Inflammatory macrophage (primary cell): ENCODE results near the gene HEG1.

Source experiments
- DNase-seq, 2 donors: peaks; one replicate each; pipeline ENCODE4 v3.0.0-alpha.2; 2020 to 2022

The HEG1 gene

DNA sequence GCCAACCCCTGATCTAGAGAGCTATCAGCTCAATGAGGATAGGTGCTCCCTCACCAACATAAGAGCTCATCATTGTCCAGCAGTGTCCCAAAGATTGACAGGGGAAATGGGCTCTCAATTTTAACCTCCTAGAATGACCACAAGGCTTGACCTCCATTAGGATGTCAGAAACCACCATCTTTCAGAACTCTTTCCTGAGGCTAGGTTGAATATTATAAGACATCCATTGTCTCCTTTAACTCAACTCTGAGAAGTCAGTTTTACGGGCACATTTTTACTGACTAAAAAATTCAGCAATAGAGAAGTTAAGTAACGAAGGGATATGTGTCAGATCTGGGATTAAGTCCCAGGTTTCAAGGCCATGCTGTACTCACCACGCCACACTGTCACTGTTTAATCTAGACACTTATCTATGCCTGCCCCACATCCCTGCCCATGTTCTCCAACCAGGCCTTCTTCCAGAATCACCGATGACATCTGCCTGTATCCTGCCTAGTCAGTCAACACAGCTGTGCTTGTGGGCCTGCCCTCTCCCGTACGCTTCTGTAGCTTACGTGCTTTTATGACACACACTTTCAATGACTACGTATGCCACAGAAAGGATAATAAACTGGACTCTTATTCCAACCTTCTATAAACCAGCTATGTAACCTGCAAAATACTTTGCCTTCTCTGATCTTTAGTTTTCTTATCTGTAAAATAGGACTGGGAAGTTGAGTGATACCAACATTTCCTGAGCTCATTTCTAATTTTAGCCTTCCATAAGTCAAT, 104.1 kb downstream of the HEG1 start:
- no peak for DNase-seq

DNA sequence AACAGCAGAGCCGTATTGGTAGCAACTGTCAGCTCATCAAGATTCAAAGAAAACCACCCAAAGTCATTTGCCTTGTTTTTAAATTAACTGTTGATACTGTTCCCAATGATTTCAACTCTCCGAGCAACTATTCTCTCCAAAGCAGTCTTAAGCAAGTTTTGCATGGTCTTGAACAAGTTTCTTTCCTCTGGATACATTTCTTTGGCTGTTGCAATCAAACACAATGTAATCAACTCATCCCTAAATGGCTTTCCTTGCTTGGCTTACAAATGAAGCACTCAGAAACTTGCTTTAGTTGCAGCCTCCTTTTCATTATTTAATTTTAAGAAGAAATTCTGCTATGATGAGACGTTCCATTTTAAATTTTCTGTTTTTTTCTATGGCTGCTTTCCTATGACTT, 105.8 kb downstream of the HEG1 start:
- DNase-seq = no peak

DNA sequence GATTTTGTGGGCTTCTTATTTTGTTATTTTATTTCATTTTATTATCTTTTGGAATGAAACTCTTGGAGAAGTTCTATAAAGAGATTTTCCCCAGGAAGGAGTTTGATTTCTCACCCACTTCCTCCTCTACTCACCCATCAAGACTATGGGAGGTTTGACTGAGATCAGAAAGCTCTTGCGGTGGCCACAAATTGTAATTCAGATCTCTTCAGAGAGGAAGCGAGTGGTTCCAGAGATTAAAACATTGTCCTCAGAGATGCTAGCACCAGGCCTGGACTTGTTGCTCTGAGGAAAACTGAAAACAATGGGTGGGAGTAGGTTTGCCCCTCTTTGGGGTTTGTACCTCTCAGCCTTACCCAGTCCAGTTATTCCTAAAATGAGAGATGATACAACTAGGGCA, 113.2 kb downstream of the HEG1 start:
- peak in 1 of 2 donors; percentile 6 for DNase-seq

DNA sequence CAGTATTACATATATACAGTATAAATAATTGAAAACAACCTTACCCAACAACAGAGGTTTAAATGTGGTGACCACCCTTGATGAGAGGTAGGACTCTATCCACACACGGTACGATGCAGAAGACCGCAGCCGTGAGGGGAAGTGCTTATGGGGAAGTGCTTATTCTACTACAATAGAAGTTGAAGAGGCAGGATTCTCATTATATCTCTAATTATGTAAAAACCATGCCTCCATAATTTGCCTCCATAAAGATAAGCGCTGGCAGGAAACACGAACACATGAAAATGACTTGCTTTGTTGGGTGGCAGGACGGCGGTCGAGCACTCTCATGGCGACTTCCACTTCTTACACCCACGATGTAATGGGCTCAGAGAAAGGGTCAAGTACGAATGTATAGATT, 114.0 kb downstream of the HEG1 start:
- peak; percentile 28 to 67 for DNase-seq

DNA sequence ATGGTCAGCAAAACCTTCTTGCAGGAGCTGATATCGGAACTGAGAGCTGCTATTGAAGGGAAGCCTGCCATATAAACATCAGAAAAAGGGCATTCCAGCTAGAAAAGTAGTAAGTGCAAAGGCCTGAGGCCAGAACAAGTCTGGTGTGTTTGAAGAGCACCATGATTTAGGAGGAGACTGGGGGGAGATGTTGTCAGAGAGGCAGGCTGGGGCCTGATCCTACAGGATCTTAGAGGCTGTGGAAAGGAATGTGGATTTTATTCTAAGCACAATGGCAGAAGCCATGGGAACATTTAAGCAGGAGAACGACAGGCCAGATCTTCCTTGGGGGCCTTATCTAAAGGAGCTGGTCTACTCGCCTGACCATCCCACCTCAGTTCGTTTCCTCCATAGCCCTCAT, 116.1 kb downstream of the HEG1 start:
- no peak for DNase-seq

DNA sequence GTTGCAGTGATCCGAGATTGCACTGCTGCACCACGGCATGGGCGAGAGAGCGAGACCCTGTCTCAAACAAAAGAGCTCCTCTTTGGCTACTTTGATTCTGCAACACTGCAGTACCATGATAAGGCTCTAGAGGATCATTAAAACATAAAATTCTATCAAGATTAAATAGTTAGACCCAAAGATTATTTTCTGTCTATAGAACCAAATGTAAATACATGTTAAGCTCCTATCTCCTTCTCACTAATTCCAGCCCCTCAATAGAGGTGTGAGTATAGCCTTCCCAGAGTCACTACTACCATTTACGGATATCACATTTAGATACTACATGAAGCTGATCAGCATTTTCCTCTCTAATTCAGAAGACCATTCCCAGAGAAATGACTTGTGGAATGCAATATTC, 116.9 kb downstream of the HEG1 start:
- no peak for DNase-seq

DNA sequence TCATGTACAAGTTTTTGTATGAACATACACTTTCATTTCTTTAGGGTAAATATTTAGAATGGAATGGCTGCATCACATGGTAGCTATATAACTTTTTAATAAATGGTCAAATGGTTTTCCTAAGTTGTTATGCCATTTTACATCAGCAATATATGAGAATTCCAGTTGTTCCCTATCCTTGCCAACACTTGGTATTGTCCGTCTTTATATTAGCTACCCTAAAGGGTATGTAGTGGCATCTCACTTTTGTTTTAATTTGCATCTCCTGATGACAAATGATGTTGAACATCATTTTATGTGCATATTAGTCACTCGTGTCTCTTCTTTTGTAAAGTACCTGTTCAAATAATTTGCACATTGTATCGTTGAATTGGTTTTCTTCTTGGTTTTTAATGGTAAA, 118.7 kb downstream of the HEG1 start:
- DNase-seq = no peak

DNA sequence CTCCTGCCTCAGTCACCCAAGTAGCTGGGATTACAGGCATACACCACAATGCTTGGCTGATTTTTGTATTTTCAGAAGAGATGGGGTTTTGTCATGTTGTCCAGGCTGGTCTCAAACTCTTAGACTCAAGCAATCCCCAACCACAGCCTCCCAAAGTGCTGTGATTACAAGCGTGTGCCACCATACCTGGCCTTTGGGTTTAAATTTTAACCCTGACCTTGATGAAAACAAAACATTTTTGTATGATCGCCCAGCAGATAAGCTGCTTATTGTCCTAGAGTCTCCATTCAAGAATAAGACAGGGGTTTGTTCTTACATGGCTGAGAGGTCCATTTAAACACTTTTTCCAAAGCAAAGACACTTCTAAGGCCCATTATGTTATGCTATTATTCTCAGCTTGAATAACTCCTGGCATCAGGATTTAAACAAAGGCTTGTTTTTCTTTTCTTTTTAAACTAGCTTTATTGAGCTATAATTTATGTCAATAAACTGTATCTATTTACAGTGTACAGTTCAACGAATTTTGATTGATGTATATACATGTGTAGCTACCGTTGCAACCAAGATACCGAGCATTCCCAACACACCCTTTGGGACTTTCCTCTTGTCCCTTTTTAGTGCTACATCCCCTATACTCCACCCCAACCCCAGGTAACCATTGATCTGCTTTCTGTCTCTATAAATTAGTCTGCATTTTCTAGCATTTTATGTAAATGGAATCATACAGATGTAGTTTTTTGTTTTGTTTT, 119.8 kb downstream of the HEG1 start:
- no peak for DNase-seq

DNA sequence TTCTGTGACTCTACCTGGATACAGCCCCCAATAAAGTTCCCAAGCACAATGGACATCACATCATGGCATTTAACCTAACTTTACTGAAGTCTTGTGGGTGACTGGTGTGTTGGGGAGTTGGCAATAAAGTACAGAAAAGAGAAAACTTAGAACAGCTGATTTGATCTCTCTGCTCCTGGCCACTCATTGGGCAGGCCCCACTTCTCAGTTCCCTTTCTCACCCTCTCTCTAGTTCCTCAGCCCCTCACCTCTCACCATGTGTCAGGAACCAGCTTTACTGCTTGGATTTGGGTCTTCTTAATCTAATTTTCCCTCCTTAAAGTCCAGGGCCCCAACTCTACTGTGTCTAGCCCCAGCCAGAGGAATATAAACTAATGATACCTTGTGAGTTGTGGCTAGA, 120.5 kb downstream of the HEG1 start:
- DNase-seq = no peak

DNA sequence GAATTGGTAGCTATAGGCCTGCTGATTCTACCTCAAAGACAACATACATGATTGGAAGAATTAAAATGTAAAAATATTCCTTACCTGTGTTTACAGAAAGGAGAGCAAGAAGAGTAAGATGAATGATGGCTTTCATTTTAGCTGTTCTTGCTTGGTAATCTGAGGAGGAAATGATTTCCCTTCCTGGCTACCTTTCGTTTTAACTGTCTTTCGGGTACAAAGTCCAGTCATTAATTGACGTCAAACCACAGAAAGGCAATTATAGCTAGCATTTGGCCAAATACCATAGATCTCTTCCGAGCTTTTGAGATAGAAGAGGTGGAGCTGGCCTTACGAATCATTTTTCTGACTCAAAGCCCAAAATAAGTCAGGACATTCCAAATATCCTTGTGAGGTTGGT, 121.2 kb downstream of the HEG1 start, which contains the start of gene MUC13:
MUC13 (minus strand) TSS at position 175 of the 400 bp plus-strand sequence; CDS start at position 136, 39 bp downstream.
- DNase-seq = no peak

DNA sequence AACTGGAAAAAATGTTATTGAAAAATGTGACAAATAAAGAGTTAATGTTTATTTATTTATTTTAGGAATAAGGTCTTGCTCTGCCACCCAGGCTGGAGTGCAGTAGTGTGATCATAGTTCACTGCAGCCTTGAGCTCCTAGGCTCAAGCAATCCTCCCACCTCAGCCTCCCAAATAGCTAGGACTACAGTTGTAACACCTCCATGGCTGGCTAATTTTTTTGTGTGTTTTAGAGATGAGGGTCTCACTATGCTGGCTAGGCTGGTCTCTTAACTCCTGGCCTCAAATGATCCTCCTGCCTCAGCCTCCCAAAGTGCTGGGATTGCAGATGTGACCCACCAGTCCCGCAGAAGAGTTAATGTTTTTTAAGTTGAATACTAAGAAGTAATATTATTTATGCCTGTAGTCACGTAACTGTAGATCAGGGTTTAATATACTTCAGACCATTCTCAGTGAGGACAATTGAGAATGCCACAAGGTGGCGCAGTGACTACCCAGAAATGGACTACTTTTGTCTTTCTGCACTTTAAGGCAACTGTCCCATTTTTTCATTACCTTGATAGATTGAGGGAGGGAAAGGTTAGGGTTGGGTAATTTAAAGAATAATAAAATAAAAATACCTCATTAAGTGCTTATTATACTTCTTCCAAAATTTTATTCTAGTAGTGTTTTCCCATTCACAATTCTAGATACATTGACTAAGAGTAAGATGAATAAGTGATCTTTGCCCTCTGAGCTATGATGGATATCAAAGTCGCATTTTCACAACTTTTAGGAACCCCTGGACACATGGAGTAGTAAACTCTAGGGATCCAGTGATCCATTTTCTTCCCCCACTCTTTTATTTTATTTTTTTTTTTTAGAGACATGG, 127.2 kb downstream of the HEG1 start:
- peak; percentile 63 to 71 for DNase-seq

DNA sequence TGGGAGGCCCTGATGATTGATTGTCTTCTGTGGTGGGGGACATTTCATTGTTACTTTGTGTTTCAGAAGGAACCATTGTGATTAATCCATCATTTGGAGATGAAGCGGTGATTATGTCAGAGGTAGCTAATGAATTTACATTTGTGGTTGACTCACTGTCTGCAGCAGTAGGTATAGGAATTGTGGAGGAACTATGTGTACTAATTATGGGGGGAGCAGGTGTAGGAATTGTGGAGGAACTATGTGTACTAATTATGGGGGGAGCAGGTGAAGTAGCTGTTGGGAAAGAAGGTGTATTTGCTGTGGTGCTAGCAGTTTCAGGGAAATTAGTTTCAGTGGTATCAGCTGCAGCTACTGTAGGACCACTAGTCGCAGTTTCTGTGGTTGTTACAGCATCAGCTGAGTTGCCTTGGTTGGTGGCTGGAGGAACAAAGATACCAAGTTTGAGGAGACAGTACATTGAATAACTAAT, 128.2 kb downstream of the HEG1 start:
- no peak for DNase-seq

DNA sequence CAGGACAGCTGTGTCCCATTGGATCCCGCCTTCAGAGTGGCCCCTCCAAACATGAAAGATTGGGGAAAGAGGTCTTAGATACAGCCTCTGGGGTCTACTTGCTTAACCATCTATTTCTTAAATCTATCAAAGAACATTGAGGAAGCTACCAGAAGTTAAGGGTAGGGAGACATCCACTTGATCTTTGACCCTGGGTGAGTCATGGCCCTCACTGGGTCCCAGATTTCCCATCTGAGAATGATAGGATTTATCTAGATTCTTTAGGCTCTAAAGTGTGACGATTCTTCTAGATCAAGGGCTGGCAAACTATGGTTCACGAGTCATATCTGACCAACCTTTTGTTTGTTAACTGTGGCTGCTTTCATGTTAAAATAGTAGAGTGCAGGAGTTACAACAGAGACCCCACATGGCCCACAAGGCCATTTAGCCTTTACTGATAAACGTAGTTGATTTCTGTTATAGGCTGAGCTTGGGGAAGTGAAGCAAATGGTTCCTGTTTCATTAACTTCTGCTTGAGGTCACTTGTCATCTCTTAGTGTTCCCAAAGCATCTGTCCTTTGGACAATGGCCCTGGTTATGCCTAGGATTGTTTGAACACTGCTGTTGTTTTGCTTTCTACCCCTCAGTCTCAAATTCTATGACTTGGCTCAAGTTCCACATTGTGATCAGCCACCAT, 129.2 kb downstream of the HEG1 start:
- peak; percentile 56 to 67 for DNase-seq

DNA sequence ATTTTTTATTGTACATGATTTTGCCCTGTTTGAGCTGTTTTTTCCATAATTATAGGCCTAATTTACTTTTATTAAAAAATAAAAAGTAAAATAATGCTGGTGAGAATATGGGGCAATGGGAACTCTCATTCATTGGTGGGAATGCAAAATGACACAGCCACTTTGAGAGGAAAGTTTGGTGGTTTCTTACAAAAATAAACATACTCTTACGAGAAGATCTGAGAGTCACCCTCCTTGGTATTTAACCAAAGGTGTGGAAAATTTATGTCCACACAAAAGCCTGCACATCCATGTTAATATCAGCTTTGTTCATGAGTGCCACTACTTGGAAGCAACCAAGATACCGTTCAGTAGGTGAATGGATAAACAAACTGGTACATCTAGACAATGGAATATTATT, 131.1 kb downstream of the HEG1 start:
- DNase-seq = no peak

DNA sequence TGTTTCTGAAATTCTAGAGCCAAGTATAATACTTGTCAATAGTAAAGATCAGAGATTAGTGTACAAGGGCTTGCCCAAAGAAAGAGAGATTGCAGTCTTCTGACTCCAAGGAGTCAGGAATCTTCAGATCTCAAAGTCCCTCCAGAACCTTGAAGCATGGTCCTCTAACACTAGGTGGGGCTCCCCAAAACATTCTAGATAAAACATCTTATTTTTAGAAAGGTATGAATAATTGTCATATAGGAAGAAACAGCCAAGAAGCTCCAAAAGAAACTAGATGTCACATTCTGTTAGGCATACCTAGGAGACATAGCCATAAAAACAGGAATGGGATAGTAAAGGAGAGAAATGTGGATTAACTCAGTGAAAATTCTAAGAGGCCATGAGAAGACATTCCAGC, 132.0 kb downstream of the HEG1 start:
- no peak for DNase-seq

DNA sequence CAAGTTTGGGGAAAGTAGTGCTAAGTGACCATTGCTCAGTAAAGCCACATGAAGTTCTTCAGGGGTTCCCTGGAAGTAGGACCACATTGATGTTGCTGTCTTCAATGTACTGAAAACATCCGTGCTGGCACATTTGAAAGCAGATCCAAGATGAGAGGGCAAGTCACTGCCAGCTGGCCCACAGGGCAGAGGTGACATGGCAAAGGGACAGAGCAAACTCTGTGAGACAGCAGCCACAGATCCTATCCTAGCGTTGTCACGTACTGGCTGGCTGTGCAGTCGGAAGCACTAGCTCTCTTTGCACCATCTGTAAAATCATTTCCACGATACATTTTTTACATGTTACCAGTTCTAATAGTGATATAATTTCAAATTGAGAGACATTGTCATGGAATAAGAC, 135.1 kb downstream of the HEG1 start:
- no peak for DNase-seq

DNA sequence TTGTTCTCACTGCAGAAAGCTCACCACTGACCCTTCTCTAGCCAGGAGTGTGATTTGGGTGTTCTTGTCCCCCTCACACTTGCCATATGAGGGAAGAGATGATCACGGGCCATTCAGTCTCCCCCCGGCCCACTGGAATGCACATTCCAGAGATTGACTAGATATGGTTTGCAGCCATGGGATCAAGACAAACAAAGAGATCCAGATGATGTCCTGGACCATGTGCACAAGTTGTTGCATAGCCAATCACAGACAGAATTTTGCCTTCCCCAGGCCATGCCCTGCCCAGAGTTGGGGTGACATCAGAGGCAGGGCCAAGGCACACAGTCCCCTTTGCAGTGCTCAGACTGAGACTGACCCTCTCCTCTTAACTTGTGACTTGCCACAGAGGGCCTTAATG, 136.0 kb downstream of the HEG1 start:
- DNase-seq = no peak

DNA sequence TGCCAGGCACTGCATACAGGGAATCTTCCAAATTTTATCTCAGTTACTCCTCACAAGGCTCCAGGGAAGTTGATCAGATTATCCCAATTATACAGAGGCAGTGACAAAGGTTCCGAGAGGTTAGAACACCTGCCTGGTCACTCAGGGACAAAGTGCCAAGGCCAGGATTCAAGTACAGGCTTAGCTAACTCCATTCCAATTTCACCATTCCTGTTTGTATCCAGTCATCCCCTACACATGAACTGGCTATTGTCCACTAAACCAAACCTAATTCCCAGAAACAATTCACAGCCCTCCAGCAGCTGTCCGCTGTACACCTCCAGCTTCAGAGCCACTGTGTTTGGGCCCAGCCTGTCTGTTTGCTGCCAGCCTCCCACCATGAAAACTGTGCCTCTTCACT, 137.3 kb downstream of the HEG1 start:
- DNase-seq = no peak

DNA sequence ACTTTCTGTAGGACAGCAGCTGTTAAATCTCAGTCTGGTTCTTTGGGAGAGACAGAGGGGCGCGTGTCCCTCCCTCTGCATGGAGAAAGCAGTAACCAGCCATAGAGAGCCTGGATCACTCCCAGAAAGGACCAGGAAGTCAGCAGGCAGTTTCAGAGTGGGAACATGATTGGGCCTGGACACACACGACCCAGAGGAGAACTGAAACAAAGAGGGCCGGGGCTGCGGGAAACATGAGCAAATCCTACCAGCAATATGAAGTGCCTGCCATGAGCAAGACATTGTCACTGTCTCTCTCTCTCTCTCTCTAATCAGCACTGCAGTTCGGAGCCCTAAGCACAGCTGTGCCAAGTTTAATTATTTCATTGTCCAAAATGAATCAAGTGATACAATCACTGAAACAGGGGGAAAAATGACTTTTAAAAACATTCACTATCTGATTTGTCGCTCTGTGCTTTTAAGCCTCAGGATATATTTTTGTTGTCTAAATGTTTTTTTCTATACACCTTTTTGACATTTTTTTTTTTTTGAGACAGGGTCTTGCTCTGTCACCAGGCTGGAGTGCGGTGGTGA, 138.9 kb downstream of the HEG1 start:
- peak; percentile 33 to 66 for DNase-seq
